Hepatocyte (in vitro differentiated cells): ENCODE data around the gene HEATR5B.
"Not testable (repeated sequence)": the region's sequence is repeated elsewhere in the genome, so short reads cannot be mapped to it uniquely, and the experiment has no call there.

Source experiments
- CTCF ChIP-seq: fragments of 200-600 bp; sonication (generic); IDR thresholded peaks from 2 replicates; pipeline ENCODE4 v1.5.1; 2016; ENCODE audit warnings: antibody characterized with exemption, mild to moderate bottlenecking; ENCODE audit not compliant: poor library complexity
- EZH2 ChIP-seq: fragments of 200-600 bp; sonication (generic); IDR thresholded peaks from 2 replicates; pipeline ENCODE4 v1.6.1; 2016; ENCODE audit warnings: antibody characterized with exemption, mild to moderate bottlenecking, borderline replicate concordance
- EZH2phosphoT487 ChIP-seq: fragments of 200-600 bp; sonication (generic); IDR thresholded peaks from one replicate; pipeline ENCODE4 v1.6.1; 2018; ENCODE audit warnings: antibody characterized with exemption, mild to moderate bottlenecking, low read depth, moderate library complexity; ENCODE audit not compliant: unreplicated experiment, severe bottlenecking

DNA sequence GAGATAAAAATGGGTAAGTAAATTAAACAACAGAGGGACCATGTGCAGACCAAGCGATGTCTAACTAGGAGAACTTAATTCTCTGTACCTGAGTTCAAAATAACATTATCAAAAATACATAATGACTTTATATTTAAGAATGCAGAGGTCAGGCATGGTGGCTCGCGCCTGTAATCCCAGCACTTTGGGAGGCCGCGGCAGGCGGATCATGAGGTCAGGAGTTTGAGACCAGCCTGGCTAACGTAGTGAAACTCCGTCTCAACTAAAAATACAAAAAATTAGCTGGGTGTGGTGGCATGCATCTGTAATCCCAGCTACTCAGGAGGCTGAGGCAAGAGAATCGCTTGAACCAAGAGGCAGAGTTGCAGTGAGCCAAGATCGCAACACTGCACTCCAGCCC is 138.9 kb downstream of the HEATR5B start:
- TF ChIP-seq CTCF, EZH2, EZH2phosphoT487: not testable (repeated sequence)
